ENCODE results near the gene DCXR. TPM values are rescaled to one million over a fixed set of nuclear protein-coding genes. Genes with fewer than 3 reads are reported as not detected.
A peak's percentile ranks its signal among the peaks of the same experiment; 100 is the strongest.

DCXR gene
- total RNA-seq, 1 donor from 2014 or later, result 158 TPM

GRCh38 chr17:82036634-82037091 lies 834 bp downstream of the DCXR start:
- H3K27ac Mint-ChIP-seq, result no peak overlapping the region
- no peak for TF ChIP-seq CTCF (conservative IDR thresholded peaks at IDR 0.05)
- H3K36me3 Mint-ChIP-seq, result peaks cover 5% of the 10 kb centered on the region
- no peaks in the 10 kb centered on the region for H3K27me3 Mint-ChIP-seq
- H3K9me3 Mint-ChIP-seq, result no peaks in the 10 kb centered on the region
- H3K4me1 Mint-ChIP-seq (ENCODE audit: unreplicated experiment), result peaks cover 21% of the 10 kb centered on the region
- H3K4me3 Mint-ChIP-seq, result peak overlapping the region; percentile 83
- no peak for DNase-seq (ENCODE audit: extremely low spot score, unreplicated experiment)

GRCh38 chr17:82035956-82036633 lies 1.4 kb downstream of the DCXR start:
- no peak for TF ChIP-seq CTCF (conservative IDR thresholded peaks at IDR 0.05)
- Mint-ChIP-seq H3K4me1 (ENCODE audit: unreplicated experiment) (peaks cover 17% of the 10 kb centered on the region), H3K27ac (no peak overlapping the region), H3K27me3 (no peaks in the 10 kb centered on the region), H3K4me3 (peak overlapping the region; percentile 83), H3K9me3 (no peaks in the 10 kb centered on the region), H3K36me3 (peaks cover 5% of the 10 kb centered on the region)
- DNase-seq (ENCODE audit: extremely low spot score, unreplicated experiment), result no peak

DNA sequence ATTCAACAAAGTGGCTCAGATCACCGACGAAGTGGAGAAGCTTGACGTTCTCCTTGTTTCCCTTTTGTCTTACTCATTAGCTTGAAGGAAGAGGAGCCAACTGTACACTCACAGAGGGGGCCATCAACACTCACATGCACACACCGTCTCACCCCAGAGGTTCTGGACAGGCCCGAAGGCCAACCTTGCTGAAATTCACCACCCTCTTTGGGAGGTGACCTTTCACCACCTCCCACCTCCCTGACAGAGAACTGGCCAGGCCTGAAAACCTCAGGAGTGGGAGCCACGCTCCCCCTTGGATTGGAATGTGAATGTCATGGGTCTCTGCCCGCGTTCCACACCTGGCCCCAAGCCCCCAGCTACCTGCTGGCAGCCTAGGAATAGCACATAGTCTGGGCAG lies 2.0 kb downstream of the DCXR start:
- TF ChIP-seq CTCF (conservative IDR thresholded peaks at IDR 0.05), result no peak
- Mint-ChIP-seq H3K36me3 (peaks cover 5% of the 10 kb centered on the region), H3K4me3 (peak overlapping the region; percentile 83), H3K9me3 (no peaks in the 10 kb centered on the region), H3K27ac (peak overlapping the region; percentile 80), H3K4me1 (ENCODE audit: unreplicated experiment) (peaks cover 16% of the 10 kb centered on the region), H3K27me3 (no peaks in the 10 kb centered on the region)
- no peak for DNase-seq (ENCODE audit: extremely low spot score, unreplicated experiment)

- Mint-ChIP-seq H3K4me1 (ENCODE audit: unreplicated experiment) (peaks cover 16% of the 10 kb centered on the region), H3K4me3 (peak overlapping the region; percentile 83)
- DNase-seq (ENCODE audit: extremely low spot score, unreplicated experiment), result no peak
Measured at GRCh38 chr17:82034371-82035011, 3.0 kb downstream of the DCXR start.

GRCh38 chr17:82033359-82034085 lies 4.0 kb downstream of the DCXR start:
- no peak for TF ChIP-seq CTCF (conservative IDR thresholded peaks at IDR 0.05)
- Mint-ChIP-seq H3K27ac (peak overlapping the region; percentile 53), H3K36me3 (peaks cover 5% of the 10 kb centered on the region), H3K9me3 (no peaks in the 10 kb centered on the region), H3K4me1 (ENCODE audit: unreplicated experiment) (peaks cover 16% of the 10 kb centered on the region), H3K27me3 (no peaks in the 10 kb centered on the region), H3K4me3 (peak overlapping the region; percentile 83)
- DNase-seq (ENCODE audit: extremely low spot score, unreplicated experiment), result no peak

More at GRCh38 chr17:82034371-82035011, 3.0 kb downstream of the DCXR start:
- Mint-ChIP-seq H3K27me3 (no peaks in the 10 kb centered on the region), H3K9me3 (no peaks in the 10 kb centered on the region), H3K36me3 (peaks cover 5% of the 10 kb centered on the region), H3K27ac (peak overlapping the region; percentile 80)
- no peak for TF ChIP-seq CTCF (conservative IDR thresholded peaks at IDR 0.05)
